ENCODE data around the gene ASTN1.

ASTN1 gene

DNA sequence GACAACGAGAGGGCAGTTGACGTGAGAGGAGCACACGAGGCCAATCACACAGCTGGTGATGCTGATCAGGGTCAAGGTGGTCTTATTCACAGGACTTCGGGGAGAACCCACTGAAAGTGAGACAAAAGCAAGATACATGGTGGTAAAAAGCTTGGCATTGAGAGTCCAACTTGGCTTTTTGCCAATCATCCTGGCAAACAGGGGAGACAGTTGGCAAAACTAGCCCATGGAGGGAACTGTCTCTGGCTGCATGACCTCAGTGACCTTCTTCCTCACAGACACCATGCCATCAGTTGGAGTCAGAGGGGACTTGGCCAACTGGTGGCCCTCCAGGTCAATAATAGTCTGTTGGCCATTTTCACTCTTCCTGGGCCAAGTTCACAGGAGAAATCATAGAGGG, 139.9 kb downstream of the ASTN1 start:
- DNase-seq: no peak

DNA sequence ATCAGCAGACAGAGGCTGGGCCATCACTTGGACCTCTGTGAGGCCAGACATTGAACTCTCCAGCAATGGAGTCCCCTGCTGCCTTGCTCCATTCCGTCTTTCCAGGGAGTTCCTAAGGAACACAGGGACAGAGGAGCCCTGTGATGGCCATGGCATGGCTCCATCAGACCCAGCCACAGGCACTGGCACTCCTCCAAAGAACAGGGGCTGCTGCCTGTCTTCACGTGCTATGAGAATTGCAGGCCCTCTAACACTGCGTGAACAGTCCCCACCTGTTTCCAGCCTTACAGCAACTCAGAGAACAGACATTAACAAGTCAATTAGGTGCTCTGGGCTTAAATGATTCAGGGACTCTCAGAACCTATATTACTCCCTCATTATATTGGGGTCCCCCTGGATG, 140.8 kb downstream of the ASTN1 start:
- no peak for DNase-seq

DNA sequence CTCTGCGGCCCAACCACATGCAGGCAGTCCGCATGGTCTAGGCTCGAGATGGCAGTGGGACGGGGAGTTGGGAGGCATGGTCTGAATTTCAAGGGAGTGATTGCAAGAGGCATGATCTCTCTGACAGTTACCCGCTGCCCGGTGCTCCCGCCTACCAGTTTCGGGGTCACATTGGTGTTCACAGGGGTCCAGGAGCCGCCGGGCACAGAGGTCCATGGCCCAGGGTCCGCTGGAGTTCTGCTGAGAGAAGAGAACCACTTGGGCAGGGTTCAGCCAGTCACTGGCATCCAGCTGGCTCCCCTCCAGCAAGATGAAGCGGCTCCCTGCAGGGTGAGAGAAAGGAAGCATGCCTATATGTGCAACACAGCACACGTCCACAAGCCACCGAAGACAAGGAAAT, 141.3 kb downstream of the ASTN1 start:
- DNase-seq: no peak

DNA sequence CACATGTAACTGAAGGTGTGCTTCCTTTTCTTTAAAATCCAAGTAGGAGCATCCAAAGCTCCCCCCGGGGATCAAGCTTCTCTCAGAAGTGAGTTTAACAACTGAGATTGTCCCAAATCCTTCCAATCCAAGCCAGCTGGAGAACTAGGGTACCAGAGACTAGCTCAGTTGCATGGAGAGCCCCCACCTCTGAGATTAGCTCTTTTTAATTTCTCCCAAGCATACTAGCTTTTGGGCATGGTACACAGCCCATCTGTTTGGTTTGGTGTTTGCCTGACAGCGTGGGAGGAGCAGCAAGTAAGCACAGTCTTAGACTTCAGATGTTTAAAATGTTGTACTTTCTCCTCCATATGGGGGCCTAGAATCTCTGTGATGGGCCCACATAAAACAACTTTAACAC, 142.8 kb downstream of the ASTN1 start:
- DNase-seq: no peak

DNA sequence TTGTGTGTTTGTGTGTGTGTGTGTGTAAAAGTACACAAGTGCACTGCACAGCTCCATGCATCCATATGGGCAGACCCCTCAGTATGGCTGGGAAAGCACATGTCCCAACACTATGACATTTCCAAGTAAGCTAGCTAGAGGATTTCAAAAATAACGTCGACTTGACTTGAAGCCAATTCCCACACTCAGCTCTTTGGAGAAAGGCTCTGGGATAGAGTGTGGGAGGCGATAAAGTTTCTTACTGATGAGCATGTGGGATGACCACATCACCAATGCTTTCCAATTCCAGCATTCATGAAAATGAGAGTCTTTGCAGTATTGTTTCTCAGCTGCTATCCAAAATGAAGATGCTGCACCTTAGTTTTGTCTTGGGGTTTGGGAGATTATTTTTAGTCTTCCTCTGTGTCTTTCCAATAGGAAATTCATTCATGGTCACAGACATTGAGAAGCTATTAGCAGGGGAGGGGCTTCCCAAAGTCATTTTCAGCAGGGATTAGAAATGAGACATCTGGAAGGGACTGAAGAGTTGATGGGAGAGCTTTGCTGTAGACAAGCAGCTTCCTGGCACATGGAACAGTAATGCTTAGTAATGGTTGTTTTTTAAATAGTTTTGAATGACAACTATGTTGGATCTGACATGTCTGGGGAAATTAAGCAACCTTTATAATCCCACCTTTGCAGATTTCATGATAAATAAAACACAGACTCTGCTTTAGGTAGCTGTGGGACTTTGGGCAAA, 143.5 kb downstream of the ASTN1 start:
- no peak for DNase-seq

DNA sequence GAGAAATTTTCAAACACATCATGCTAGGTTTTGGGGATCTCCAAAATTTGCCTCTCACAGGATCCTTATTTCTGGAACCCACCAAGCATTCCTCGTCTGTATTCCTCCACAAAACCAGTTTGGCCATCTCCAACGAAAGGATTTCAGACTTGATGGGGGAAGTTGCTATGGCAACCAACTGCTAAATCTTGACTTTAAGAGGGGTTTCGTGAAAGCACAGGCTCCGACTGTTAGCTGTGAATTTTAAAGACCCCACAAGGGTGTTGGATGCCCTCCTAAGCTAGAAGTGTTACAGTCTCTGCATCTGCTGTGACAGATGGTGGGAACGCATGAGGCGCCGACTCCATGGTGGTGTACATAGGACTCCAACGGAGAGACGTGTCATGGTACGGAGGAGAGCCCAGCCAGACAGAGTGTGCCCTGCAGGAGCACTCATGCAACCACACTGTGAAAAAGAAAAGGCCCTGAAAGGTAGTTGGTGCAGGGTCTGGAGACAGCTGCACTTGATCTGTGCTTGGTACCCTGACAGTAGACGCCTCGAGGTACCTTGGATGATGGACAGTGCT, 147.1 kb downstream of the ASTN1 start:
- no peak for DNase-seq

DNA sequence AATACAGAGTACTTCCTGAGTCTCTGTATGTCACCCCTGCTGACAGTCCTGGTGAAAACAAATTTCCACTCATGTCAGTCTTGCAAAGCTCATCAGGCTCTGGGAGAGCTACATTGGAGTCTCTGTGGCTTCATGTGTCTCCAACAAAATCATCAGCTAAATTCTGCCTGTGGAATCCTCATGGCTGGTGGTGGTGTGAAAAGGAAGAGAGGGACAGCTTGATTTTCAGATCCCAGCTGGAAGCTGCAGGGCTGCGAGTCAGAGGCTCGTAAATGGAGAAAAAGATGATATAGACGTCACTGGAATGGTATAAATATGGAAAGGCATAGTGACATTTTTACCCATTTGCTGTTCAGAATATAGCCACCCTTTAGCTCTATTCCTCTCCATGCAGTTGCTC, 150.2 kb downstream of the ASTN1 start:
- DNase-seq: no peak

DNA sequence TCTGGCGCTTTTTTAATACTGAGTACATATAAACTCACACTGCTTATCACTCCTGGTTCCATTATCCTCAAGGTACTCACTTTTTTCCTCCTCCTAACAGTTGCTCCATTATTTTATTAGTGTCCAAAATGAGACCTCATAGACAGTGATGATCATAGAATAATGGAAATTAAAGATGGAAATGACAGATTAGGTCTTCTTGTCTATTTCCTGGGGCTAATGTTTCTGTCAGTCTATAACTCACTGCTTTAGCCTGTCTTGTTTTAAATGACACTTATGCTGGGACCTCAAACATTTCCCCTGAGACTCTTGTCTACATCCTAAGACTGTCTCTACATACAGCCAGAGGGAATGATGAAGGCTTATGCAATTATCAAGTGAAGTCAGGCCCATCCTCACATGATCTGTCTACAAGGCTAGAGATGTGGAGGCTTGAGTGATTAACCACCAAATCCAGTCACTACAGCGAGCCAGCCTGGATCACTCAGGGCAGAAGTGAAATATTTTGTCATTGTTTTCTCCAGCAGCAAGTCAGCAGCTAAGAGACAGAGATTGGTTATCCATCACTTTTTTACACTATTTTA, 152.1 kb downstream of the ASTN1 start:
- no peak for DNase-seq

DNA sequence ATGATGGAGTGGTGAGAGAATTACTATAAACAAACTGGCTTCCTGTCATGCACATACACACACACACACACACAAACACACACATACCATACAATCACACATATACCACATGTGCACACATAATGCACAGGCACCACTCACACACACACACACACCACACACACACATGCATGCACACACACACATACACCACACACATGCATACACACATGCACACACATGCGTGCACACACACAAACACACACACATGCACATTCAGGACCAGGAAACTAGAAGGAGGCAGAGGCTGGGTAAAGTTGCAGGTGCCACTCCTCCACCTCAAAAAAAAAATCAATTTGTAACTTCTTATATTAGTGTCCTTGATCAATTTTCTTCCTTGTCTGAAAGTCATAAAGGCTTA, 153.0 kb downstream of the ASTN1 start:
- DNase-seq: no peak

DNA sequence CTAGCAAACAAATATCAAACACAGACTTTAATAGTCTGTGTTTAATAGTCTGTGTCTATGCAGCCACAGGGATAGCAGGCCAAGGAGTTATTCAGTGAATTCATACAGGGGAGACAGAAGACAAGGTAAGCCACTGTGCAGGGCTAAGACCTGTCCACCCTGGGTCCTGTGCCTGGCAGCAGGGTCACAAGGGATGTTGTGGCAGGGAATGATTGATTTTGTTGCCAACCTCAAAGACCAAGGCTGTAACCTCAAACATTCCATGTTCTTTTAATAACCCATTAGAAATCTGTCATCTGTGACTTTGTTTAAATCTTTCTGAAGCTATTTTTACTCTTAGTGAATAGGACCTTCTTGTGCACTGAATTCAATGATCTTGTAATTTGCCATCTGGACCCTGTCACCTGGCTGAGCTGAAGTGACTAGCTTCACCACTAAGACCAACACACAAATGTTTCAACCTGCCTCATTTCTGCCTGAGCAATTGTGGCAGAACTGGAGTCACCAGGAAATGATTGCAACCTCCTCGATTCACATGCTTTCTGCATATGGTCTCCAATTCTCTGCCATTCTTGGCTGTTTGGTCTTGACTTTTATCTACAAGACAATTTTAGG, 154.2 kb downstream of the ASTN1 start:
- no peak for DNase-seq

DNA sequence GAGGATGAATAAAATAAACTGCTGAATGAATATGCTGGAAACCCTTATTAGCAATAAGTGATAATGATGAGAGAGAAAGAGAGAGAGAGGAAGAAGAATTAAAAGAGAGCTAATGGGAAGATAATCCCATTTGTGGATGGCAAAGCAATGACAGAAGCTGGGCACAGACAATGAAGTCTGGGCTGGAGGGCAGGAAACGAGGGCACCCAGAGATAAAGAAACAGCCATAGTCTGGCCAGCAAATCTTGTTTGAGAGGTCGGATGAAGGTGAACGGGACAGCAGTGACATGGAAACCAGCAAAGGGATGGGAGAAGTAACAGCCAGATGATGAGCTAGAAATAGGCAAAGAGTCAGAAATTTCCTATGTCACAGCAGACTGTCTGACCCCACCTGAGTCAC, 155.9 kb downstream of the ASTN1 start:
- DNase-seq: no peak

DNA sequence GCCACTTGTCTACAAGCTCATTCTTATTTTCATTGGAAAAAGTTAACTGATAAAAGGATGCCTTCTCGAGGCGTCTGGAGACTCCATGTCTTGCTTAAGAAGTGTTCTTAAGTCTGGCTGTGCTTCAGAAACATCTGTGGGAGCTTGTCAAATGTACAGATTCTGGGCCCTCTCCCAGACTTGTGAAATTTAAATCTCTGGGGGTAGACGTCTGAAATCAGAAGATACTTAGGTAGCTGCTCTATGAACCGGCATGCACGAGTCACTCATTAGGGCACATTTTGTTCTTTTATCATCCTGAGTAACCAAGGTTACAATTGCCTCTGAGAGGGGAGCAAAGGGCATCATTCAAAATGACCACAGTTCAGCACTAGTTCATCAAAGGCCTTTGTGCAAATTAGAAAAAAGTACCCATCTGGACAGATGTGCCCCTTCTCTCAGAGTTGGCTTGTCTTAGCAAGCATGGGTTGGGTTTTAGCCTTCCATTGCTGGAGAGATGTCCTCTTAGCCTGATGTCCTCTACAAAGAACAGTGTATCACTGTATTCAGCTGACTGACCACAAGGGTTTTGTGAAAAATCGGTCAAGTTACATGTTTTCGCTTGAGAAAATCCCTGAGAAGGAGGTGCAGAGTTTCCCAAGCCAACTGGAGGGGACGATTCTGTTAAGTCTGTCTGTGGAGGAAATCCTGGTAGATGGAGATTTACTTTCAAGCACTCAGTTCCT, 156.9 kb downstream of the ASTN1 start:
- no peak for DNase-seq

DNA sequence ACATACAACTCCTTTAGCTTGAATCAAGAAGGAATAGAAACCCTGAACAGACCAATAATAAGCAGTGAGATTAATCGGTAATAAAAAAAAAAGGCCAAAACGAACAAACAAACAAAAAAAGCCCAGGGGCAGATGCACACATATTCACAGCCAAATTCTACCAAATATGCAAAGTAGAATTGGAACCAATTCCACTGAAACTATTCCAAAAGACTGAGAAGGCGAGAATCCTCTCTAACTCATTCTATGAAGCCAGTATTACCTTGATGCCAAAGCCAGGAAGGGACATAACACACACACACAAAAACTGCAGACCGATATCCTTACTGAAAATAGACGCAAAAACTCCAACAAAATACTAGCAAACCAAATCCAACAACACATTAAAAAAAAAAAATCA, 161.6 kb downstream of the ASTN1 start:
- DNase-seq: no peak

DNA sequence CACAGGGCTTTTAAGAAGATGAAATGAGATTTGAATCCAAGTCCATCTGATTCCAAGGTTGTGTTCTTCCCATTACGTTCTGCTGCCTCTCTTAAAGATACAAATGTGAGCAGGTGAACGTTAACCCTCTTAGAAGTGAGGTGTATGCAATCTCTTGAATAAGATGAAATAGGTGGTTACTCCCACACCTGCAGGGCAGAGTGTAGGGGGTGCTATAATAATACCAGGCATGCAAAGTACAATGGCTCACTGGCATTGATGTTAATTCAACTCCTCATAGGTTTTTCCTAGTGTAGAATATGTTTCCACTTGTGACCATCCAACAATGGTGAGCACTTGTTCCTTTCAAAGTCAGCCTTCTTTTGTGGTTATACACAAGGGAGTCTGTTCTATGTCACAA, 163.0 kb downstream of the ASTN1 start:
- no peak for DNase-seq

DNA sequence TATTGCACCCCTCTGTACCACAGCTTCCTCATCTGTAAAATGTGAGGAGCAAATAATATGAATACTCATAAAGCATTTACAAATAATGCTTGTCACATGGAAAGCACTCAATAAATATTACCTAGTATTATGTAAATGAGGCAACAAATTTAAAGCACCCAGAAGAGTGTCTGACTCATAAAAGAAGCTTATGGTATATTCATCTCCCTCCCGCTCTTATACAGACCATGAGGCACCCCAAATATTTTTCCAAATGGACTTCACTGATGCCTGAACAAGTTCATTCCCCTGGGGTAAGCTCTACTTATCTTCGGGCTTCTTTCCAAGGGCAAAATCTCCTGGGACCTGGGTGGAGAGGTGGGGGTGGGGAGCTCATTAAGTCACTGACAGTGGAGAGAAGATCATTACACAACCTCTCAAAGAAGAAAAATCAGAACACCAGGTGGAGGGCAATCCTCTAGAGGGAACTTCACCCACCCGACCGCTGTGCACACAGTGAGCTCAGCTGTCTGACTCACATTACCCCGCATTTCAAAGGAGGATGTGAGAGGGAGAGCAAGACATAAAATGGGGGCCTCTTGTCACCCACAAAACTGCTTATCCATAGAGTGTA, 166.2 kb downstream of the ASTN1 start:
- no peak for DNase-seq

DNA sequence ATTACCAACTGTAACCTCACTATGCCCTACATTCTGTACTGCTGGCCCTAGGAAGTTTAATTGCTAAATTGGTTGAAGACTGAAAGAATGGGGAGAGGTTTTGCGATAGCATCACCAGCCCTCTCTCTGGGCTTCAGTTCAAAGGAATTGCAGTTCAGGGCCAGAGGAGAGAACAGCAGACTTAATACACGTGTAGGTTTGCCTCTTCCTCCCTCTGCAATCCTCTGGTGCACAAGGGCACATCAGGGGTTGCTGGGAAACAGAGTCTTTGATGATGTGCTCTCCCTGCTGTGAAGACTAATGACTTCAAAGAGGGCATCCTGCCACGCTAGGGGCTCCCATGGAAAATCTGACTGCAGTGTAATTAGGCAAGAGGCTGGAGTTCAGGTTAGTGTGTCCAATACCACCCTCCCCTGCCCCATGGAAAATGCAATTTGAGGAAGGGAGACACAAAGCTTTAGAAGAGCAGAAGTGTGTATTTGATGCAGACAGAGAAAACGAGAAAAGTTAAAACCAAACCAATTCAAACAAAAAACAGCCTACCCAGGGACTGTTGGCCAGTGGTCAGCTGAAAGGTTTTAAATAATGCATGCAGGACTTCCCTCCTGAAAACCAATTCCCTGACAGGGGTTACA, 167.9 kb downstream of the ASTN1 start:
- no peak for DNase-seq

DNA sequence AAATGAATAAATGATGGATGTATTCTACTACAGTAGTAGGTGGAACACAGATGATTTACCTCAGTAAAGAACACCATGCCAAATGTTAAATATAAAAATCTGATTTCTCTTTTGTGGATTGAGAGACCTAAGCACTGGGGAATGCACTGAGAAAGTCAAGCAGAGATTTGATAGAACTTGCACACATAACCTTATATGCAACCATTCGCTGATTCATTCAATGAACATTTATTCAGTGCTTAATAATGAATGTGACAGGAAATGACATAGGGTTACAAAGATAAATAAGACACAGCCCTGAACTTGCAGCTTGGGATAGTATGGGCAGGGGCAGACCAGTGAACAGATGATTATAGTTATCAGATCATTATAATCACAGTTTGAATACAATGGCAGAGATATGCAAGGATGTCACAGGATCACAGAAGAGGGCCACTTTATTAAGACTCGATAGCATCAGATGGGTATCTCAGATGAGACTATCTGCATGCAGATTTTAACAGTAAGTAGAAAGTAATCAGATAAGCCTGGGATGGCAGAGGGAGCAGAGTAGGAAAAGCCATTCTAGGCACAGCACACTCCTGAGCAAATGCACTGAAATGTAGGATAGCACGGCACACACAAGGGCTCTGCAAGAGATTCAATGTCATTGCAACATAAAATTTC, 169.4 kb downstream of the ASTN1 start:
- no peak for DNase-seq

DNA sequence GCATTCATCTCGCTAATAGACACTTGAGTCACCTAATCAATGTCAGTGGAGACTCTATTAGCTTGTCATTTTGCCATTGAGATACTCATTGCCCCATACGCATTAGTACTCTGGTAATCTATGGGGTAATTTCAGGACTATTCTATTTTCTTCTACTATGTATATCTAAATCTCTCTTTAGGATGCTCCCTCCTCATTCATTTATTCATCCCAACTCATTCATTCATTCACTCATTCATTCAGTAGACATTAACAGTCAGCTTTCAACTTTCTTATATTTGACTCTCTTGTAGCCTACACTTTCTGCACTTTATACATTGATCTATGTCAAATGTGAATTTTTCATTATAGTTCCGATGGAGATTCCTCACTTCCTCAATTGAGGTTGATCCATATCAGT, 170.9 kb downstream of the ASTN1 start:
- no peak for DNase-seq

DNA sequence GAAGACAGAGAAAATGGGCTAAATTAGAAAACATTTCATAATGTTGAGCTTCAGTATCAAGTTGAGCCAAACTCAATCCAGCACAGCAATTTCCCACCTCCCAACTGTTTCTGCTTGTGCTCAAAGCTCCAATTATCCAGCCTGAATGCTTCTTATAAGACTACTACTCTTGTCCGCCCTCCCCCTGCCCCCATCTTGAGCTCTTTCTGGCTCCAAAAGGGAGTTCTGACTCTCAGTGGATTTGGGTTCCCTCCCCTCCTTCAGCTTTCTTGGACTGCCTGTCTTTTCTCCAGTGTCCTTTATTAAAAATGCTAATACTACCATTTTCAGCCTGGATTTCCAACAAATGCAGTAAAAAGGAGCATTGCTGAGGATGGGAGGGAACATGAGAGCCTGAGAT, 174.8 kb downstream of the ASTN1 start:
- DNase-seq: no peak

DNA sequence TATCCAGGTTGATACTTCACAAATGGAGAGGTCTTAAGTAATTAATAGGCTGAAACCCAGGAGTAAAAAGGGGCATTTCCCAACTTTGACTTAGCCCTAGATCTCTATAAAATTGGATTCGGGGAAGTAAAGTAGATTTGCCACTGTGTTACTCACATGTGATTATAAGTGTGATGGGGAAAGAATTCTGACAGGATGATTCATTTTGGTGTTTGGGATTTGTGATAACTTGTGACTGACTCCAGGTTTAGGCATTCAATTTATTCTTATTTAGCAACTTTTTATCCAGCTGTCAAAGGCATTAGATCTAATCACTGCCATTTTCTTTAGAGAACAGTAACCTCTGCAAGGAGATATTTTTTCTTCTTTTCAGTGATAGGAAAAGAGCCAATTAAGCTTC, 175.5 kb downstream of the ASTN1 start:
- DNase-seq: no peak

DNA sequence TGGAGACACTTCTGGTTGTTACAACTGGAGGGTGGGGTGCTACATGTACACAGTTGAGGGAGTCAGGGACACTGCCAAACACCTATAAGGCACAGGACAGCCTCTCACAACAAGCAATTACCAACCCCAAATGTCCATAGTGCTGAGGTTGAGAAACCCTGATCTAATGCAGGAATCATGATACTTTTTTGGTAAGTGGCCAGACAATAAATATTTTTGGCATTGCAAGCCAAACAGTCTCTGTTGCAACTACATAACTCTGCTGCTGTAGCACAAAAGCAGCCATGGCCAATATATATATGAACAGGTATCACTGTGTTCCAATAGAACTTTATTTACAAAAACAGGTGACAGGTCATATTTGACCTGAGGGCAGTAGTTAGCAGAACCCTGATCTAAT, 177.5 kb downstream of the ASTN1 start:
- no peak for DNase-seq

DNA sequence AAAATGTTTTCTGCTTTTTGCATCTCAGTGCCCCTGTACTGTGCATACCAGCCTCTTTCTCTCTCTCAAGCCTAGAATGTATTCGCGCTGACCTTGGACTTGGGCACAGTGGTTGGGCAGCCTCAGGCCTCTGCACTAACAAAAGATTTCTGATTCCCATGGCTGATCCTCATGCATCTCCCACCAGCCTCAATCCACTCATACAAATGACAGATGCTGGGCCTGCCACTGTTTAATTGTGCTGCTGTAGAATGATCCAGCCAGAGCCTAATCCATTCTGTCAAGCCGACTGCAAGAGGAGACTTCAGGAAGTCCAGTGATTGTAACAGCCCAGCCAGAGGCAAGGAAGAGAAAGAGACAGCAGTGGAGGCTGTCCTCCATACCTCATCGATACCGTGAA, 180.8 kb downstream of the ASTN1 start:
- no peak for DNase-seq
